Activated CD4-positive, alpha-beta T cell treated with anti-CD3 and anti-CD28 coated beads, Interleukin-2, Interleukin-6, amounts not matched to agents 100 ng/mL and 50 ng/mL, durations not matched to agents 16 hours and 8 hours (primary cell): ENCODE results near the gene KRT33B.

Experiments used
- DNase-seq: peaks from one replicate; pipeline ENCODE4 v3.0.0-alpha.2; 2020

Gene KRT33B

GRCh38 chr17:41345992-41346391, 23.6 kb downstream of the KRT33B start:
- no peak for DNase-seq

- DNase-seq: no peak
Observed at GRCh38 chr17:41343029-41343428, 26.6 kb downstream of the KRT33B start.

- DNase-seq: peak; percentile 49
Observed at GRCh38 chr17:41340934-41341861, 28.4 kb downstream of the KRT33B start.

- DNase-seq: no peak
Observed at GRCh38 chr17:41340494-41340893, 29.1 kb downstream of the KRT33B start.

GRCh38 chr17:41339571-41340172, 29.9 kb downstream of the KRT33B start:
- no peak for DNase-seq

- DNase-seq: peak; percentile 49
Observed at GRCh38 chr17:41338961-41339485, 30.6 kb downstream of the KRT33B start.

- DNase-seq: no peak
Observed at GRCh38 chr17:41335747-41336146, 33.9 kb downstream of the KRT33B start.

GRCh38 chr17:41334385-41335305, 35.0 kb downstream of the KRT33B start:
- no peak for DNase-seq

- no peak for DNase-seq
Observed at GRCh38 chr17:41333836-41334235, 35.8 kb downstream of the KRT33B start.

- DNase-seq: no peak
Observed at GRCh38 chr17:41333098-41333497, 36.5 kb downstream of the KRT33B start.

GRCh38 chr17:41332239-41332638, 37.4 kb downstream of the KRT33B start:
- DNase-seq: no peak

GRCh38 chr17:41331606-41332005, 38.0 kb downstream of the KRT33B start:
- DNase-seq: no peak

GRCh38 chr17:41329279-41329948, 40.2 kb downstream of the KRT33B start:
- DNase-seq: peak; percentile 43

GRCh38 chr17:41328207-41328606, 41.4 kb downstream of the KRT33B start:
- no peak for DNase-seq

- DNase-seq: no peak
Observed at GRCh38 chr17:41327411-41328120, 42.0 kb downstream of the KRT33B start.

GRCh38 chr17:41326173-41327145, 43.2 kb downstream of the KRT33B start:
- no peak for DNase-seq

- DNase-seq: no peak
Observed at GRCh38 chr17:41325611-41326010, 44.0 kb downstream of the KRT33B start.

- DNase-seq: no peak
Observed at GRCh38 chr17:41325126-41325525, 44.5 kb downstream of the KRT33B start.

- DNase-seq: no peak
Observed at GRCh38 chr17:41324180-41325075, 45.2 kb downstream of the KRT33B start.
